Measurements from ENCODE around the gene TMTC2.

Gene TMTC2

GRCh38 chr12:82793751-82794281, 107.1 kb downstream of the TMTC2 start:
- H3K9me3 ChIP-seq (ENCODE audit: low read length): no peaks in the 10 kb centered on the region
- no peaks in the 10 kb centered on the region for H3K9me2 ChIP-seq (ENCODE audit: low read depth, low read length)
- no peaks in the 10 kb centered on the region for H3K36me3 ChIP-seq (ENCODE audit: insufficient read depth, low read length)
- no peaks in the 10 kb centered on the region for H3K79me2 ChIP-seq (ENCODE audit: insufficient read depth, low read length)
- TF ChIP-seq EZH2 (IDR thresholded peaks at IDR 0.05; ENCODE audit: borderline replicate concordance, low read length): no peak
- no peak for TF ChIP-seq CTCF (IDR thresholded peaks at IDR 0.05; ENCODE audit: low read length)
- no peak overlapping the region for H3K27ac ChIP-seq (ENCODE audit: low read depth, low read length, poor library complexity, severe bottlenecking)
- no peaks in the 10 kb centered on the region; the same call in 1 of the 2 replicates for H4K20me1 ChIP-seq (ENCODE audit: insufficient read depth, low read length)
- H3K4me1 ChIP-seq (ENCODE audit: insufficient read depth, low read length, severe bottlenecking): peaks cover 13% of the 10 kb centered on the region
- no peak overlapping the region for H3K4me3 ChIP-seq (ENCODE audit: low read depth, low read length, poor library complexity, severe bottlenecking)
- no peaks in the 10 kb centered on the region for H3K27me3 ChIP-seq (ENCODE audit: insufficient read depth, low read length)
- H3K4me2 ChIP-seq (ENCODE audit: low read length): no peak overlapping the region
- H2AFZ ChIP-seq (ENCODE audit: low read length): no peak overlapping the region
- H3F3A ChIP-seq (ENCODE audit: insufficient read depth, low read length): no peaks in the 10 kb centered on the region
- no peak overlapping the region for H3K9ac ChIP-seq (ENCODE audit: low read length)

GRCh38 chr12:82797480-82797879, 110.8 kb downstream of the TMTC2 start:
- Histone ChIP-seq H3K36me3 (ENCODE audit: insufficient read depth, low read length) (no peaks in the 10 kb centered on the region), H3K4me2 (ENCODE audit: low read length) (no peak overlapping the region), H3K9ac (ENCODE audit: low read length) (no peak overlapping the region), H3F3A (ENCODE audit: insufficient read depth, low read length) (no peaks in the 10 kb centered on the region), H3K27me3 (ENCODE audit: insufficient read depth, low read length) (no peaks in the 10 kb centered on the region), H4K20me1 (ENCODE audit: insufficient read depth, low read length) (no peaks in the 10 kb centered on the region), H2AFZ (ENCODE audit: low read length) (no peak overlapping the region), H3K79me2 (ENCODE audit: insufficient read depth, low read length) (no peaks in the 10 kb centered on the region), H3K9me3 (ENCODE audit: low read length) (no peaks in the 10 kb centered on the region), H3K27ac (ENCODE audit: low read depth, low read length, poor library complexity, severe bottlenecking) (no peak overlapping the region), H3K9me2 (ENCODE audit: low read depth, low read length) (no peaks in the 10 kb centered on the region), H3K4me1 (ENCODE audit: insufficient read depth, low read length, severe bottlenecking) (no peaks in the 10 kb centered on the region), H3K4me3 (ENCODE audit: low read depth, low read length, poor library complexity, severe bottlenecking) (no peak overlapping the region)
- no peak for TF ChIP-seq CTCF (IDR thresholded peaks at IDR 0.05; ENCODE audit: low read length)
- no peak for TF ChIP-seq EZH2 (IDR thresholded peaks at IDR 0.05; ENCODE audit: borderline replicate concordance, low read length)

GRCh38 chr12:82800185-82800584, 113.5 kb downstream of the TMTC2 start:
- TF ChIP-seq CTCF (IDR thresholded peaks at IDR 0.05; ENCODE audit: low read length): no peak
- Histone ChIP-seq H2AFZ (ENCODE audit: low read length) (no peak overlapping the region), H3K27me3 (ENCODE audit: insufficient read depth, low read length) (no peaks in the 10 kb centered on the region), H3K4me3 (ENCODE audit: low read depth, low read length, poor library complexity, severe bottlenecking) (no peak overlapping the region), H3K9ac (ENCODE audit: low read length) (no peak overlapping the region), H3K9me2 (ENCODE audit: low read depth, low read length) (no peaks in the 10 kb centered on the region), H3K36me3 (ENCODE audit: insufficient read depth, low read length) (no peaks in the 10 kb centered on the region), H3K79me2 (ENCODE audit: insufficient read depth, low read length) (no peaks in the 10 kb centered on the region), H4K20me1 (ENCODE audit: insufficient read depth, low read length) (no peaks in the 10 kb centered on the region), H3K4me2 (ENCODE audit: low read length) (no peak overlapping the region), H3K4me1 (ENCODE audit: insufficient read depth, low read length, severe bottlenecking) (no peaks in the 10 kb centered on the region), H3K27ac (ENCODE audit: low read depth, low read length, poor library complexity, severe bottlenecking) (no peak overlapping the region), H3K9me3 (ENCODE audit: low read length) (no peaks in the 10 kb centered on the region), H3F3A (ENCODE audit: insufficient read depth, low read length) (no peaks in the 10 kb centered on the region)
